Heart left ventricle (tissue), 16 donors: ENCODE results near the gene PLCB1. TPM values are rescaled to one million over a fixed set of nuclear protein-coding genes. Genes with fewer than 3 reads are reported as not detected.

Source experiments
- ATAC-seq, 4 donors: fragments of 200-7000 bp; cut with Tn5 transposase; one replicate each; pipeline ENCODE4 v1.9.1; 2020 to 2022; ENCODE audit warnings: moderate library complexity in 4 of 4, mild to moderate bottlenecking in 3 of 4, moderate number of reproducible peaks in 1 of 4
- DNase-seq, 5 donors: peaks; one replicate each; pipeline ENCODE4 v3.0.0-alpha.2; 2020
- H3K27ac ChIP-seq, 12 donors: fragments of 200-600 bp; sonication (generic) in 4 of 12; one replicate each; pipeline versions ENCODE4 v1.5.0 to v1.8.0; 2016 to 2022; ENCODE audit warnings: mild to moderate bottlenecking in 2 of 12
- H3K27me3 ChIP-seq, 9 donors: fragments of 200-600 bp; sonication (generic) in 2 of 9; one replicate each; pipeline versions ENCODE4 v1.5.1 to v1.8.0; 2016 to 2022; ENCODE audit warnings: mild to moderate bottlenecking in 3 of 9
- H3K36me3 ChIP-seq, 9 donors: fragments of 200-600 bp; sonication (generic) in 2 of 9; one replicate each; pipeline versions ENCODE4 v1.5.0 to v1.8.0; 2018 to 2022; ENCODE audit warnings: mild to moderate bottlenecking in 2 of 9
- H3K4me1 ChIP-seq, 12 donors: fragments of 200-600 bp; sonication (generic) in 4 of 12; one replicate each; pipeline versions ENCODE4 v1.5.0 to v1.8.0; 2016 to 2022; ENCODE audit warnings: mild to moderate bottlenecking in 3 of 12
- H3K4me3 ChIP-seq, 12 donors: fragments of 200-600 bp; sonication (generic) in 4 of 12; one replicate each; pipeline versions ENCODE4 v1.5.0 to v1.8.0; 2017 to 2022; ENCODE audit warnings: mild to moderate bottlenecking in 9 of 12, moderate library complexity in 4 of 12
- H3K9me3 ChIP-seq, 12 donors: fragments of 200-600 bp; sonication (generic) in 4 of 12; one replicate each; pipeline versions ENCODE4 v1.5.0 to v1.8.0; 2016 to 2022; ENCODE audit warnings: mild to moderate bottlenecking in 1 of 12
- CTCF ChIP-seq, 12 donors: fragments of 200-600 bp; sonication (generic) in 4 of 12; IDR thresholded peaks; one replicate each; pipeline versions ENCODE4 v1.5.0 to v1.8.0; 2018 to 2022; ENCODE audit warnings: antibody characterized with exemption in 12 of 12, mild to moderate bottlenecking in 5 of 12
- POLR2A ChIP-seq, 2 donors: fragments of 450-650 bp; IDR thresholded peaks; one replicate each; pipeline ENCODE4 v1.6.1; 2017; ENCODE audit warnings: antibody characterized with exemption in 2 of 2, mild to moderate bottlenecking in 2 of 2, moderate library complexity in 2 of 2
- WGBS, 4 donors: extraction: QIAGEN DNeasy Blood & Tissue Kit in 2 of 4; methylation state at CpG; one replicate each; pipeline versions ENCODE4 v1.1.5 to v1.1.7; 2013 to 2018; 5-methylcytosine and 5-hydroxymethylcytosine counted together
- intact Hi-C, 10 donors: fragments of 100-400 bp; cut with DNase I; formaldehyde crosslinking; loops; one replicate each; pipeline versions ENCODE4 v1.11.1 to v1.14.2; 2022
- polyA plus RNA-seq, 2 donors: library from polyadenylated mRNA; stranded (reverse); fragments of 200-250 nt; gene quantifications; one replicate each; pipeline ENCODE4 v1.2.3, GENCODE V29; 2013
- total RNA-seq, 9 donors: library from RNA; depleted of rRNA in 2 of 9; stranded (reverse); fragments of >200 nt in 2 of 9; fragmentation: NEBNext Ultra II Directional in 3 of 9; extraction: Animal tissue kit (Norgen Biotek cat#: 25700) in 3 of 9; gene quantifications; one replicate each; pipeline versions ENCODE4 v1.1.0 to v1.2.4, GENCODE V29; 2016 to 2023
- donor health status: ischemic (EF 13 %, LVEDD 7.1; RV severe dilation, severe dysfunction).
- donor health status: healthy with polysubstance abuse.
- donor health status: DM: no; HTN: yes; CAD: no.
- donor health status: DM: no; HTN: no; CAD: no.
- donor health status: ischemic (EF 25% LVEDD 6.9; RV normal size, moderate dysfunction).
- donor health status: ischemic (EF 25% LVEDD 5.7; RV mildly dilated, moderate dysfunction).
- donor health status: healthy.
- donor health status: DM: yes; HTN: yes; CAD: no.
- donor health status: ischemic (EF 35%, LVEDD 5.7; RV mildly dilated, moderate dysfunction).
- donor health status: nonischemic (EF 11% LVEDD 7.7; RV severe dilation, severe dysfunction).
- donor health status: DM: yes; HTN: yes; CAD: no.
- donor health status: PGD.
- donor health status: ischemic (EF 29% LVEDD 5.4; RV normal size, mild dysfunction).
- donor health status: nonischemic (EF 23%, LVEDD 6.1; RV moderate dilation, normal function).

Gene PLCB1
- total and polyA plus RNA-seq, 11 donors = 2.5 to 12.1 (median 7.4) TPM

GRCh38 chr20:8200220-8200619 lies 68.2 kb downstream of the PLCB1 start:
- Histone ChIP-seq H3K4me1 (no peaks in the 10 kb centered on the region), H3K27ac (no peak overlapping the region), H3K9me3 (peaks cover 0 to 9% (median 0%) of the 10 kb centered on the region in 12 donors), H3K27me3 (no peaks in the 10 kb centered on the region), H3K4me3 (no peak overlapping the region), H3K36me3 (no peaks in the 10 kb centered on the region)
- no peak for ATAC-seq
- no peak for DNase-seq
- no peak for TF ChIP-seq CTCF (IDR thresholded peaks at IDR 0.05)
- no peak for TF ChIP-seq POLR2A (IDR thresholded peaks at IDR 0.05)
- intact Hi-C loops = no loop called here

- H3K27ac ChIP-seq = no peak overlapping the region
- H3K27me3 ChIP-seq = no peaks in the 10 kb centered on the region
- intact Hi-C loops = no loop called here
- H3K4me1 ChIP-seq = peaks cover 0 to 3% (median 0%) of the 10 kb centered on the region in 12 donors
- H3K4me3 ChIP-seq = no peak overlapping the region
- H3K36me3 ChIP-seq = no peaks in the 10 kb centered on the region
- H3K9me3 ChIP-seq = peaks cover 0 to 7% (median 0%) of the 10 kb centered on the region in 12 donors
- ATAC-seq = no peak
- 84 to 88% (median 87%) methylated on average over 1 of the region's 1 CpG for WGBS, 4 donors
- TF ChIP-seq POLR2A (IDR thresholded peaks at IDR 0.05) = no peak
- no peak for TF ChIP-seq CTCF (IDR thresholded peaks at IDR 0.05)
- no peak for DNase-seq
Observed at GRCh38 chr20:8203366-8203765, 71.3 kb downstream of the PLCB1 start.

GRCh38 chr20:8205996-8206395 lies 73.9 kb downstream of the PLCB1 start:
- Histone ChIP-seq H3K4me1 (peaks cover 0 to 11% (median 0%) of the 10 kb centered on the region in 12 donors), H3K36me3 (no peaks in the 10 kb centered on the region), H3K4me3 (no peak overlapping the region), H3K27me3 (no peaks in the 10 kb centered on the region), H3K9me3 (peaks cover 0 to 6% (median 0%) of the 10 kb centered on the region in 12 donors), H3K27ac (no peak overlapping the region)
- intact Hi-C loops = no loop called here
- TF ChIP-seq POLR2A (IDR thresholded peaks at IDR 0.05) (no peak), CTCF (IDR thresholded peaks at IDR 0.05) (no peak)
- no peak for DNase-seq
- no peak for ATAC-seq
- WGBS, 4 donors = 91 to 96% (median 95%) methylated on average over 1 of the region's 1 CpG

GRCh38 chr20:8208226-8208625 lies 76.2 kb downstream of the PLCB1 start:
- H3K27me3 ChIP-seq = no peaks in the 10 kb centered on the region
- no peaks in the 10 kb centered on the region for H3K36me3 ChIP-seq
- no peak overlapping the region for H3K4me3 ChIP-seq
- peaks cover 0 to 4% (median 0%) of the 10 kb centered on the region in 12 donors for H3K9me3 ChIP-seq
- 82 to 100% (median 92%) methylated on average over 1 of the region's 1 CpG for WGBS, 4 donors
- no peak overlapping the region for H3K27ac ChIP-seq
- no peak for DNase-seq
- H3K4me1 ChIP-seq = peaks cover 0 to 19% (median under 1%) of the 10 kb centered on the region in 12 donors
- no peak for ATAC-seq
- TF ChIP-seq POLR2A (IDR thresholded peaks at IDR 0.05) (no peak), CTCF (IDR thresholded peaks at IDR 0.05) (no peak)
- intact Hi-C loops = no loop called here
